Astrocyte of the cerebellum (primary cell): ENCODE data around the gene RB1.

Experiments
- DNase-seq: peaks from one replicate; pipeline ENCODE4 v3.0.0-alpha.2; 2011; ENCODE audit warnings: low read depth
- H3K4me3 ChIP-seq: 2 replicates; pipeline ENCODE4 v1.5.1; 2011; ENCODE audit warnings: mild to moderate bottlenecking, low read depth, low read length, moderate library complexity
- in situ Hi-C: cut with HindIII; loops from 2 replicates; pipeline ENCODE4 v1.10.0; 2017; ENCODE audit warnings: low sequenced_read_pairs
- TF ChIP-seq, protein P1 (sequence below): IDR thresholded peaks from 2 replicates; pipeline ENCODE4 v1.5.1; 2012; ENCODE audit warnings: low read length, low read depth, moderate library complexity, mild to moderate bottlenecking; ENCODE audit errors: missing control alignments

RB1 gene

DNA sequence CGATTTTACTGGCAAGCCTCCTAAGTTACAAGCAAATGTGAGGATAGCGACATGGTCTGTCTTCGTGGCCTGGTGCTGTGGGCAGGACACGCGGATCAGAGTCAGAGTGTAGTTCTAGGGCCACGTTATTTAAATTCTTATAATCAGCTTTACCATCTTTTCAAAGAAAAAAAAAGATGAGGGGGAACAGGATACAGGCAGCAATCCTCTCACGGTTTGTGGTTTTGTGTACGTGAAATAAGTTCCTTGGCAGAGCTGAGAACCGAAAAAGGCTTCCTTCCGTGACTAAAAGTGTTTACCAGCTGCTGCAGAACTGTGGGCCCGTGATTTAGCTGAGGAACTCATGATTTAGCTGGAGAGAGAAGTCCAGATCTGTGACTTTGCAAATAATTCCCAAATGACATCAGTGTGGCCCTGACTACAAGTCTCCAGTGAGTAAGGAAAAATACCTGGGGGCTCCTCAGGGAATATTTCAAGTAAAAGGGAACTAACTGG lies 202.1 kb downstream of the RB1 start:
- in situ Hi-C loops, result no loop called here
- TF ChIP-seq, protein P1, sequence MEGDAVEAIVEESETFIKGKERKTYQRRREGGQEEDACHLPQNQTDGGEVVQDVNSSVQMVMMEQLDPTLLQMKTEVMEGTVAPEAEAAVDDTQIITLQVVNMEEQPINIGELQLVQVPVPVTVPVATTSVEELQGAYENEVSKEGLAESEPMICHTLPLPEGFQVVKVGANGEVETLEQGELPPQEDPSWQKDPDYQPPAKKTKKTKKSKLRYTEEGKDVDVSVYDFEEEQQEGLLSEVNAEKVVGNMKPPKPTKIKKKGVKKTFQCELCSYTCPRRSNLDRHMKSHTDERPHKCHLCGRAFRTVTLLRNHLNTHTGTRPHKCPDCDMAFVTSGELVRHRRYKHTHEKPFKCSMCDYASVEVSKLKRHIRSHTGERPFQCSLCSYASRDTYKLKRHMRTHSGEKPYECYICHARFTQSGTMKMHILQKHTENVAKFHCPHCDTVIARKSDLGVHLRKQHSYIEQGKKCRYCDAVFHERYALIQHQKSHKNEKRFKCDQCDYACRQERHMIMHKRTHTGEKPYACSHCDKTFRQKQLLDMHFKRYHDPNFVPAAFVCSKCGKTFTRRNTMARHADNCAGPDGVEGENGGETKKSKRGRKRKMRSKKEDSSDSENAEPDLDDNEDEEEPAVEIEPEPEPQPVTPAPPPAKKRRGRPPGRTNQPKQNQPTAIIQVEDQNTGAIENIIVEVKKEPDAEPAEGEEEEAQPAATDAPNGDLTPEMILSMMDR, result no peak
- H3K4me3 ChIP-seq, result no peak overlapping the region
- no peak for DNase-seq

DNA sequence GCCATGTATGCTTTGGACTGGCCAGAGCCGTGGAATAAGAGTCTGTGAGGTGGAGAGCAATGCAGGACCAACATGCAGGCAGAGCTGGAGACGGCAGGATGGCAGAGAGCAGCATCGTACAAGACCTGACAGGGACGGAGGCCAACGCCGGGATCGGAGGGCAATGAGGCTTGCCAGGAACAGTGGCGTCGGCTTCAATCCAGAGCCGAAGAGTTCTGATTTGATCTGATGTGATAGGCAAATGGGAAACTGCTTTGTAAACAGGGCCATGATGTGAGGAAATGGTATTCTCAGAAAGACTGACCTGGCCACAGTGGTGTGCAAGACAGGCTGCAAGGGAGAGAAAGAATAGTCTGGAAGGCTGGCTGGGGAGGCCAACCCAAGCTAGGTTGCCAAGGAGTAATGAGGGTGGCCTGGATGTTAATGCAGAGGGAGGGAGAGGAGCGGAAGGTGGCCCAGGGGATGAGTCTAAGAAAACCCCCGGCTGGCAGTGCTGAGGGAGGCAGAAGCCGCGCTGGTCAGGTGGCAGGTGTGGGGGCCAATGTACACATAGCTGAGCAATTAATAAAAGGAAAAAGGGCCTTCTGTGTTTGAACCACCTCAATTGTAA lies 202.6 kb downstream of the RB1 start:
- in situ Hi-C loops, result no loop called here
- no peak for DNase-seq
- TF ChIP-seq, protein P1, result no peak
- H3K4me3 ChIP-seq, result no peak overlapping the region

DNA sequence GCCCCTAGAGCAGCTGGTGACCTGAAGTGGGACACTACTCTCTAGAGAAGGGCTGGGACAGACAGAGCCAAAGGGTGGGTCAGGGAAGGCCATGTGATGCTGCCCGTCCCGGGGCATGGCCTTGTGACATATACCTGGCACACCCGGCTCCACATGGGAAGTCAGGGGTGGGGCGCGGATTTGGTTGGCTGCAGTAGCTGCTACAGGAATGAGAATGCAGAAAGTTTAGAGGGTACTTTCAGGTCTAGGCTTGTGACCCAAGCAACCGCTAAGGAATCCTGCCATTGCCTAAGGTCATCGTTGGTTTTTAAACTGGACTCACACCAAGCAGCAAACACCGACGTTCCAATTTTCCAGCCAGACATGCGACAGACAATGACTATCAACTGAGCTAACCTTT lies 203.5 kb downstream of the RB1 start:
- in situ Hi-C loops, result no loop called here
- DNase-seq, result no peak
- TF ChIP-seq, protein P1, result no peak
- H3K4me3 ChIP-seq, result no peak overlapping the region

DNA sequence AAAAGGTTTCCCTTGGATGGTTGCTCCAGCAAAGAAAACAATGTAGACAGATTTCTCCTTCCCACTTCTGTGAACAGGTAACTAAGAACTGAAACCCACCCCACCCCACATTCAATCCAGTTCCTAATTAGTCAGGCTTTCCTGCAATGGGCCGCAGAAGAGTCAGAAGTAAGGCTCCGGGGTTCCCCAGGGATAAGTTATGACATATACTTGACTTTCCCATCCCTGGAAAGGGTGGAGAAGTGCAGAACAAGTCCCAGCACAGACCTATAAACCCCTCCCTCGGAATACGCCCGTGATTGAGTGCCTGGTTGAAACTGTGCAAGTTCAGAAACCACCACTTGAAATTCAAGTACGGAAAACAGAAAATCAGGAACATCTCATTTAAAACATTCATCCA lies 204.5 kb downstream of the RB1 start:
- DNase-seq, result no peak
- H3K4me3 ChIP-seq, result no peak overlapping the region
- TF ChIP-seq, protein P1, result no peak
- in situ Hi-C loops, result no loop called here

DNA sequence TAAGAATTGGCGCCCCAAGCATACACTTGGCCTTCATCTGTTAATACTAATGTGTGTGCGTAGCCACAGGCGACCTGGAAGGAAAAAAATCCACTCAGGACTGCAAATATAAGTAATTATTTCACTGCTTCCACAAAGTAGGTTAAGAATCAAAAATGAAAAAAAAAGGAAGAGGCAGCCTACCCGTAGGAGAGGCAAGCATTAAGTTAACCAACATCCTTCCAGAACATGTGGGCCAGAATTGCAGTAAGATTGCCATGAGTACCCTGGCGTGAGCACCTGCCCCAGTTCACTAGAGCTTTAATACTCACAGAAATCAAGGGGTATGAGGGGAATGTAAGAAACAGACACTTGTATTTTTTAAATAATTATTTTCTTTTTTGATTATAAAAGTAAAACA lies 207.1 kb downstream of the RB1 start:
- DNase-seq, result no peak
- TF ChIP-seq, protein P1, result no peak
- in situ Hi-C loops, result no loop called here
- H3K4me3 ChIP-seq, result no peak overlapping the region

DNA sequence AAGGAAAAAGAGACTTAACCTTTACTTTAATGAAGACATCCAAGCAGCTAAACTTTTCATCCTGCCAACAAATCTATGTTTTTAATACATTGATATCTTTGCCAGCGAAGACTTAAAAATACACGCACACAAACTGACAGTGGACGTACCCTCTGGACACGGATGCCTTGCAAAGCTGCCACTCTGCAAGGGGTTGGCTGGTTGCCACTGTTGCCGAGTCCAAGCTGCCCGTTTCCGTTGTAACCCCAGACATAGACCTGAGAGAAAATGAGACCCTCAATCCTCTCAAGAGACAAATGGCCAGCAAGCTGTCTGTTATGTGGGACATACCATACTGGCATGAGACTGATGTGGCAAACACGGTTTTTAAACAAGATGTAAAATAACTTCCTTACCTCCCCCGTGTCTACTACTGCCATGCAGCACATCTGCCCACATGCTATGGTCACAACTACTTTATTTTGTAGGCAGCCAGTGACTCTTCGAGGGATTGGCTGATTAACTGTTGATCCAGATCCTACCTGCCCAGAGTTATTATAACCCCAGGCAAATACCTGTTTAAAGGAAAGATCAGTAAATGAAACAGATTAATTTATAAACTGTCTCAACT lies 208.2 kb downstream of the RB1 start:
- in situ Hi-C loops, result no loop called here
- TF ChIP-seq, protein P1, result no peak
- H3K4me3 ChIP-seq, result no peak overlapping the region
- DNase-seq, result no peak
